Thoracic aorta (tissue), 2 donors: ENCODE results near the gene PLCD1. TPM values are rescaled to one million over a fixed set of nuclear protein-coding genes. Genes with fewer than 3 reads are reported as not detected.
"Not testable (repeated sequence)": the region's sequence is repeated elsewhere in the genome, so short reads cannot be mapped to it uniquely, and the experiment has no call there.

Source experiments
- ATAC-seq: fragments of 150-250 bp; one replicate; pipeline ENCODE4 v1.8.0; 2017; ENCODE audit warnings: low read depth; ENCODE audit not compliant: insufficient number of reproducible peaks, low FRiP score
- DNase-seq: peaks from one replicate; pipeline ENCODE4 v3.0.0-alpha.2; 2020; ENCODE audit warnings: low spot score
- H3K27ac ChIP-seq, 2 donors: fragments of 200-600 bp; sonication (generic); 1 replicate in 1 of 2; 2 replicates in 1 of 2; pipeline ENCODE4 v1.5.1; 2016; ENCODE audit warnings: mild to moderate bottlenecking in 2 of 2, moderate library complexity in 2 of 2
- H3K27me3 ChIP-seq: fragments of 200-600 bp; sonication (generic); replicated peaks from 2 replicates; pipeline ENCODE4 v1.6.0; 2016; ENCODE audit warnings: mild to moderate bottlenecking; ENCODE audit not compliant: insufficient read depth
- H3K36me3 ChIP-seq: fragments of 200-600 bp; sonication (generic); one replicate; pipeline ENCODE4 v1.5.1; 2016
- H3K4me1 ChIP-seq, 2 donors: fragments of 200-600 bp; sonication (generic); 1 replicate in 1 of 2; 2 replicates in 1 of 2; pipeline versions ENCODE4 v1.5.1 to v1.6.0; 2016; ENCODE audit warnings: low read depth in 2 of 2, mild to moderate bottlenecking in 1 of 2; ENCODE audit not compliant: control insufficient read depth in 1 of 2
- H3K4me3 ChIP-seq: fragments of 200-600 bp; sonication (generic); 2 replicates; pipeline ENCODE4 v1.5.1; 2016; ENCODE audit warnings: mild to moderate bottlenecking
- H3K9me3 ChIP-seq: fragments of 200-600 bp; sonication (generic); 2 replicates; pipeline ENCODE4 v1.5.1; 2016
- CTCF ChIP-seq: fragments of 200-600 bp; sonication (generic); IDR thresholded peaks from one replicate; pipeline ENCODE4 v1.5.1; 2019; ENCODE audit warnings: antibody characterized with exemption
- total RNA-seq, 2 donors: library from RNA; depleted of rRNA; stranded (reverse); fragments of >200 nt; gene quantifications; one replicate each; pipeline versions ENCODE4 v1.1.0 to v1.2.3, GENCODE V29; 2016

Gene PLCD1
- total RNA-seq, 2 donors from 2014 or later, result 34.8 to 93.3 TPM

DNA sequence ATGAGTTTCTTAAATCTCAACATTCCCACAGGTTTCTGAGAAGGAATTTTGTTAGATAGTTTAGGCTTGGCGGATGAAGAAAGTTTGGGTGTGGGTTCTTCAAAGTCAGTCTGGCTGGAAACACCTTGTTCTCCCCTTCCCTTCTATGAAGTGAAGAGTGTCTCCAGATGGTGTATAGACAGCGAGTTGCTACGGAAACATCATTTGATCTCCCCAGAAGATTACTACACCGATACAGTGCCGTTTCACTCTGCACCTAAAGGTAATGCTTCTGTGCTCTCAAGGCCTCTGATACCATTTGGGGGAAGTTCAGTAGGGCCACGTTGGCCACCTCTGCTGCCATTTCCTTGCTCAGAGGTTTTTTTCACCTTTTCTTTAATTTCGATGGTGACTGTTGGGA is 30.1 kb upstream of the PLCD1 start:
- Histone ChIP-seq H3K27ac (no peak overlapping the region), H3K27me3 (no peaks in the 10 kb centered on the region), H3K36me3 (no peaks in the 10 kb centered on the region), H3K4me3 (no peak overlapping the region), H3K9me3 (no peaks in the 10 kb centered on the region), H3K4me1 (no peaks in the 10 kb centered on the region)
- ATAC-seq, result no peak
- TF ChIP-seq CTCF, result no peak
- no peak for DNase-seq

DNA sequence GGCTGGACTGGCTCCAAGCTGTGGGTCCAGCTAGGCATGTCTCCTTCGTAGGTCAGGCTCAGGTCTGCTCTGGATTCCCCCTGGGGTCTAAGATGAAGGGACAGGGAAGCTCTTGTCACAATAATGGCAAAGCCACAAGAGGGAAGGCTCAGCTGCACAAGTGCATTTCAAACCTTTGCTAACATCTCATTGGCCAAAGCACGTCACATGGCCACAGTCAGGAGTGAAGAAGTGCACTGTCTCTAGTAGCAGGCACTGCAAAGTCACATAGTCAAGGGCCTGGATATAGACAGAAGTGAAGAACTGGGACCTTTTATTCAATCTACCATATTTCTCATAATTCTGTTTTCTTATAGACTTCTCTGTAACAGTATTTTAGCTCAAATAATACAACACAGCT is 29.7 kb upstream of the PLCD1 start:
- no peaks in the 10 kb centered on the region for H3K36me3 ChIP-seq
- ATAC-seq (no peak), DNase-seq (no peak)
- H3K27me3 ChIP-seq, result no peaks in the 10 kb centered on the region
- H3K4me3 ChIP-seq, result no peak overlapping the region
- no peak overlapping the region for H3K27ac ChIP-seq
- TF ChIP-seq CTCF, result no peak
- H3K4me1 ChIP-seq, result no peaks in the 10 kb centered on the region
- no peaks in the 10 kb centered on the region for H3K9me3 ChIP-seq

- DNase-seq, result no peak
- no peaks in the 10 kb centered on the region for H3K27me3 ChIP-seq
- TF ChIP-seq CTCF, result no peak
- H3K36me3 ChIP-seq, result no peaks in the 10 kb centered on the region
- no peak overlapping the region for H3K27ac ChIP-seq
- ATAC-seq, result no peak
- H3K4me1 ChIP-seq, result peaks cover 2 to 8% of the 10 kb centered on the region in 2 donors
- no peak overlapping the region for H3K4me3 ChIP-seq
- H3K9me3 ChIP-seq, result no peaks in the 10 kb centered on the region
Measured at GRCh38 chr3:38054499-38055001, 25.1 kb upstream of the PLCD1 start.

DNA sequence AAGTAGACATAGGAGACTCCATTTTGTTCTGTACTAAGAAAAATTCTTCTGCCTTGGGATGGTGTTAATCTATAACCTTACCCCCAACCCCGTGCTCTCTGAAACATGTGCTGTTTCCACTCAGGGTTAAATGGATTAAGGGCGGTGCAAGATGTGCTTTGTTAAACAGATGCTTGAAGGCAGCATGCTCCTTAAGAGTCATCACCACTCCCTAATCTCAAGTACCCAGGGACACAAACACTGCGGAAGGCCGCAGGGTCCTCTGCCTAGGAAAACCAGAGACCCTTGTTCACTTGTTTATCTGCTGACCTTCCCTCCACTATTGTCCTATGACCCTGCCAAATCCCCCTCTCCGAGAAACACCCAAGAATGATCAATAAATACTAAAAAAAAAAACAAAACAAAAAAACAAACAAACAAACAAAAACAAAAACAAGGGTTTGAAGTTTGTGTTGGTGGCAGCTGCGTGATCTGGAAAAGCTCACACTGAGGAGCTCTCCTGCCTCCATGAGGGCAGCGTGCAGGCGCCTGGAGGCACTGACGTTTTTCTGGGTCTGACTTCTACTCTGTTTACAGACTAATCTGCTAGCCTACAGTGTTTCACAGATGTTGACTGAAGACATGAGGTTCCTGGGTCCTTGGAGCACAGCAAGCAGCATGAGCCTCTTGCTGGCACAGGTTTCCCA is 24.5 kb upstream of the PLCD1 start:
- ATAC-seq, H3K36me3 ChIP-seq, H3K9me3 ChIP-seq, H3K4me3 ChIP-seq, DNase-seq, H3K27ac ChIP-seq, H3K27me3 ChIP-seq: not testable (repeated sequence)
- H3K4me1 ChIP-seq, result peaks cover 6 to 14% of the 10 kb centered on the region in 2 donors

DNA sequence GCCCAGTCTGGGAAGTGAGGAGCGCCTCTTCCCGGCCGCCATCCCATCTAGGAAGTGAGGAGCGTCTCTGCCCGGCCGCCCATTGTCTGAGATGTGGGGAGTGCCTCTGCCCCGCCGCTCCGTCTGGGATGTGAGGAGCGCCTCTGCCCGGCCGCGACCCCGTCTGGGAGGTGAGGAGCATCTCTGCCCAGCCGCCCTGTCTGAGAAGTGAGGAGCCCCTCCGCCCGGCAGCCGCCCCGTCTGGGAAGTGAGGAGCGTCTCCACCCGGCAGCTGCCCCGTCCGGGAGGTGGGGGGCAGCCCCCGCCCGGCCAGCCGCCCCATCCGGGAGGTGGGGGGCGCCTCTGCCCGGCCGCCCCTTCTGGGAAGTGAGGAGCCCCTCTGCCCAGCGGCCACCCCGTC is 23.8 kb upstream of the PLCD1 start:
- not testable (repeated sequence) for H3K4me3 ChIP-seq, H3K27ac ChIP-seq, H3K9me3 ChIP-seq, DNase-seq, H3K27me3 ChIP-seq, H3K36me3 ChIP-seq, ATAC-seq
- H3K4me1 ChIP-seq, result peaks cover 6 to 14% of the 10 kb centered on the region in 2 donors

GRCh38 chr3:38051131-38051530 is 21.7 kb upstream of the PLCD1 start:
- no peak overlapping the region for H3K27ac ChIP-seq
- TF ChIP-seq CTCF, result no peak
- H3K27me3 ChIP-seq, result no peaks in the 10 kb centered on the region
- no peaks in the 10 kb centered on the region for H3K9me3 ChIP-seq
- no peak overlapping the region for H3K4me3 ChIP-seq
- H3K36me3 ChIP-seq, result no peaks in the 10 kb centered on the region
- DNase-seq (no peak), ATAC-seq (no peak)
- peaks cover 6 to 14% of the 10 kb centered on the region in 2 donors for H3K4me1 ChIP-seq
